H1 (cell line): ENCODE data around the gene HIC1. TPM values are rescaled to one million over a fixed set of nuclear protein-coding genes. Genes with fewer than 3 reads are reported as not detected.
A peak's percentile ranks its signal among the peaks of the same experiment; 100 is the strongest.

ENCODE experiments used
- CTCF ChIA-PET: fragments of 300-600 bp; sonication (Branson Sonifier 250); formaldehyde crosslinking; loops from one replicate; lab custom pipeline; 2021; ENCODE audit not compliant: partially characterized antibody; lab: Charles Lee
- POLR2A ChIA-PET: fragments of 300-600 bp; sonication (Branson Sonifier 250); formaldehyde crosslinking; loops from one replicate; lab custom pipeline; 2021; ENCODE audit warnings: inconsistent platforms; ENCODE audit not compliant: partially characterized antibody; lab: Charles Lee
- DNase-seq, 2 experiments: peaks; one replicate each; pipeline versions ENCODE4 v3.0.0 to v3.0.0-alpha.2; 2010 to 2022; ENCODE audit warnings: low spot score in 2 of 2, low read depth in 1 of 2, mixed read lengths in 1 of 2
- FAIRE-seq: peaks from 2 replicates; lab custom pipeline; 2011; peaks lifted over from hg19 to GRCh38; lab: Jason Lieb, UNC
- H2AFZ ChIP-seq: 2 replicates; pipeline ENCODE4 v1.8.1; 2012; ENCODE audit warnings: low read length, inconsistent platforms
- H2AK5ac ChIP-seq: 2 replicates; pipeline ENCODE4 v1.6.1; 2013; ENCODE audit warnings: low read depth, low read length
- H2BK120ac ChIP-seq: replicated peaks from 2 replicates; pipeline ENCODE3; 2013; ENCODE audit warnings: low read depth, low read length, inconsistent platforms
- H2BK12ac ChIP-seq: 2 replicates; pipeline ENCODE4 v1.6.1; 2013; ENCODE audit warnings: low read depth, low read length
- H2BK15ac ChIP-seq: 2 replicates; pipeline ENCODE4 v1.6.1; 2013; ENCODE audit warnings: low read length
- H2BK20ac ChIP-seq: 2 replicates; pipeline ENCODE4 v1.6.1; 2013; ENCODE audit warnings: low read length
- H2BK5ac ChIP-seq: 2 replicates; pipeline ENCODE4 v1.6.1; 2013; ENCODE audit warnings: low read depth, low read length
- H3K14ac ChIP-seq: 2 replicates; pipeline ENCODE4 v1.6.1; 2013; ENCODE audit warnings: inconsistent platforms; ENCODE audit not compliant: insufficient read length
- H3K18ac ChIP-seq: 2 replicates; pipeline ENCODE4 v1.6.1; 2013; ENCODE audit warnings: low read length; ENCODE audit errors: extremely low read depth
- H3K23ac ChIP-seq: 2 replicates; pipeline ENCODE4 v1.6.1; 2013; ENCODE audit warnings: inconsistent platforms; ENCODE audit not compliant: insufficient read length
- H3K23me2 ChIP-seq: 2 replicates; pipeline ENCODE4 v1.6.1; 2013; ENCODE audit warnings: low read depth, low read length
- H3K27ac ChIP-seq: 2 replicates; pipeline ENCODE4 v1.6.1; 2011; ENCODE audit warnings: low read depth, low read length, inconsistent platforms
- H3K27me3 ChIP-seq, 4 experiments: replicated peaks in 1 of 4; 1 replicate in 1 of 4; 2 replicates in 3 of 4; pipeline versions ENCODE4 v1.6.1 to v1.8.1; 2011 to 2013; ENCODE audit warnings: low read length in 3 of 4, mild to moderate bottlenecking in 3 of 4, inconsistent platforms in 2 of 4, mixed read lengths in 2 of 4, moderate library complexity in 1 of 4; ENCODE audit not compliant: control insufficient read depth in 3 of 4, insufficient read depth in 3 of 4; ENCODE audit errors: extremely low read depth in 1 of 4
- H3K36me3 ChIP-seq, 4 experiments: 2 replicates each; pipeline versions ENCODE4 v1.6.1 to v1.8.1; 2011 to 2013; ENCODE audit warnings: mild to moderate bottlenecking in 4 of 4, low read length in 3 of 4, moderate library complexity in 2 of 4, control low read depth in 1 of 4, inconsistent platforms in 1 of 4; ENCODE audit not compliant: insufficient read depth in 4 of 4, control insufficient read depth in 2 of 4
- H3K4ac ChIP-seq: replicated peaks from 2 replicates; pipeline ENCODE3; 2013; ENCODE audit warnings: low read length, low read depth, mixed read lengths, inconsistent platforms; ENCODE audit not compliant: insufficient read length
- H3K4me1 ChIP-seq, 4 experiments: replicated peaks in 1 of 4; 1 replicate in 1 of 4; 2 replicates in 3 of 4; pipeline versions ENCODE4 v1.6.1 to v1.8.1; 2011 to 2013; ENCODE audit warnings: low read length in 3 of 4, inconsistent platforms in 2 of 4, mixed read lengths in 1 of 4; ENCODE audit not compliant: insufficient read depth in 4 of 4, control insufficient read depth in 3 of 4
- H3K4me2 ChIP-seq, 2 experiments: 2 replicates each; pipeline versions ENCODE4 v1.6.1 to v1.8.1; 2011 to 2013; ENCODE audit warnings: low read depth in 2 of 2, low read length in 2 of 2, control low read depth in 1 of 2, inconsistent platforms in 1 of 2, mild to moderate bottlenecking in 1 of 2; ENCODE audit not compliant: insufficient read depth in 1 of 2
- H3K4me3 ChIP-seq, 4 experiments: fragments of 200-600, 300-600 bp in 1 of 4; sonication (generic), shearing (Covaris generic), sonication (Bioruptor Twin) in 1 of 4; 2 replicates each; pipeline versions ENCODE4 v1.5.1 to v1.8.1; 2011 to 2016; ENCODE audit warnings: low read length in 4 of 4, low read depth in 3 of 4, control low read depth in 2 of 4, inconsistent platforms in 2 of 4, mild to moderate bottlenecking in 2 of 4, mixed read lengths in 1 of 4, moderate library complexity in 1 of 4; ENCODE audit not compliant: insufficient read depth in 2 of 4; ENCODE audit errors: extremely low read depth in 1 of 4
- H3K56ac ChIP-seq: replicated peaks from 2 replicates; pipeline ENCODE3; 2013; ENCODE audit warnings: low read depth, mild to moderate bottlenecking, mixed read lengths, low read length, inconsistent platforms; ENCODE audit not compliant: insufficient read length
- H3K79me1 ChIP-seq: 2 replicates; pipeline ENCODE4 v1.6.1; 2013; ENCODE audit warnings: low read depth, low read length, control low read depth
- H3K79me2 ChIP-seq, 2 experiments: 2 replicates each; pipeline versions ENCODE4 v1.6.1 to v1.8.1; 2012 to 2013; ENCODE audit warnings: low read length in 2 of 2, mild to moderate bottlenecking in 2 of 2, inconsistent platforms in 1 of 2; ENCODE audit not compliant: insufficient read depth in 2 of 2, control insufficient read depth in 1 of 2
- H3K9ac ChIP-seq, 4 experiments: replicated peaks in 1 of 4; 1 replicate in 1 of 4; 2 replicates in 3 of 4; pipeline versions ENCODE4 v1.6.1 to v1.8.1; 2011 to 2013; ENCODE audit warnings: low read depth in 3 of 4, low read length in 3 of 4, control low read depth in 2 of 4, mild to moderate bottlenecking in 2 of 4, moderate library complexity in 2 of 4, inconsistent platforms in 1 of 4; ENCODE audit errors: extremely low read depth in 1 of 4
- H3K9me3 ChIP-seq, 2 experiments: 2 replicates each; pipeline versions ENCODE4 v1.6.1 to v1.8.1; 2012 to 2013; ENCODE audit warnings: mild to moderate bottlenecking in 2 of 2, moderate library complexity in 2 of 2, control low read depth in 1 of 2, inconsistent platforms in 1 of 2, low read depth in 1 of 2, low read length in 1 of 2, mixed read lengths in 1 of 2; ENCODE audit not compliant: insufficient read depth in 2 of 2
- H4K20me1 ChIP-seq, 2 experiments: replicated peaks in 1 of 2; 2 replicates each; pipeline versions ENCODE3 to v1.8.1; 2011 to 2013; ENCODE audit warnings: inconsistent platforms in 2 of 2, low read length in 2 of 2, mild to moderate bottlenecking in 1 of 2; ENCODE audit not compliant: insufficient read depth in 2 of 2, control insufficient read depth in 1 of 2
- H4K5ac ChIP-seq: 2 replicates; pipeline ENCODE4 v1.6.1; 2013; ENCODE audit warnings: low read length, low read depth, mixed read lengths, inconsistent platforms; ENCODE audit not compliant: insufficient read length
- H4K8ac ChIP-seq: 2 replicates; pipeline ENCODE4 v1.8.0; 2013; ENCODE audit warnings: mild to moderate bottlenecking, moderate library complexity, low read length, inconsistent platforms; ENCODE audit not compliant: insufficient read depth; ENCODE audit errors: extremely low read depth
- H4K91ac ChIP-seq: replicated peaks from 2 replicates; pipeline ENCODE3; 2013; ENCODE audit warnings: low read length, mixed read lengths, inconsistent platforms; ENCODE audit not compliant: insufficient read length
- PHF8 ChIP-seq: fragments of 200-600 bp; sonication (generic); conservative IDR thresholded peaks from 2 replicates; pipeline ENCODE4 v1.7.1; 2012; ENCODE audit warnings: low read depth, mild to moderate bottlenecking, inconsistent platforms, low read length, moderate library complexity
- TAF1 ChIP-seq: IDR thresholded peaks from 2 replicates; pipeline ENCODE4 v1.6.1; 2011; ENCODE audit warnings: mild to moderate bottlenecking, low read depth, low read length
- USF2 ChIP-seq: IDR thresholded peaks from 2 replicates; pipeline ENCODE4 v1.6.1; 2011; ENCODE audit warnings: low read length, improper control_type of control experiment
- WGBS, 2 experiments: shearing (Covaris generic) in 1 of 2; methylation state at CpG; one replicate each; pipeline versions ENCODE4 v1.1.6 to v1.1.7; 2013 to 2015; ENCODE audit warnings: low lambda C conversion rate in 2 of 2, mixed read lengths in 2 of 2, inconsistent platforms in 1 of 2, low coverage in 1 of 2, missing lambda C conversion rate in 1 of 2; ENCODE audit not compliant: insufficient replicate concordance in 2 of 2, insufficient coverage in 1 of 2, insufficient read length in 1 of 2; ENCODE audit errors: extremely low coverage in 1 of 2, missing lambda C conversion rate in 1 of 2; 5-methylcytosine and 5-hydroxymethylcytosine counted together
- polyA plus RNA-seq, 7 experiments: library from polyadenylated mRNA; depleted of rRNA in 3 of 7; stranded (reverse) in 5 of 7; unstranded in 2 of 7; fragments of >200 nt in 5 of 7; fragments of 200-250 nt in 2 of 7; gene quantifications; 1 replicate in 5 of 7; 2 replicates in 1 of 7; 4 replicates in 1 of 7; pipeline versions ENCODE4 v1.2.1 to v1.2.3, GENCODE V29; 2011 to 2013; ENCODE audit warnings: missing spikeins in 2 of 7, mixed read lengths in 2 of 7
- total RNA-seq: library from RNA; stranded (reverse); fragmentation: NEBNext Ultra II Directional; extraction: Animal tissue kit (Norgen Biotek cat#: 25700); gene quantifications from 2 replicates; pipeline ENCODE4 v1.2.1, GENCODE V29; 2021

Gene HIC1
- total and polyA plus RNA-seq, 2 of the 8 experiments (the other 6 are each of a cell fraction or from before 2014, with no cell fraction given): 0.06 to 0.09 TPM

DNA sequence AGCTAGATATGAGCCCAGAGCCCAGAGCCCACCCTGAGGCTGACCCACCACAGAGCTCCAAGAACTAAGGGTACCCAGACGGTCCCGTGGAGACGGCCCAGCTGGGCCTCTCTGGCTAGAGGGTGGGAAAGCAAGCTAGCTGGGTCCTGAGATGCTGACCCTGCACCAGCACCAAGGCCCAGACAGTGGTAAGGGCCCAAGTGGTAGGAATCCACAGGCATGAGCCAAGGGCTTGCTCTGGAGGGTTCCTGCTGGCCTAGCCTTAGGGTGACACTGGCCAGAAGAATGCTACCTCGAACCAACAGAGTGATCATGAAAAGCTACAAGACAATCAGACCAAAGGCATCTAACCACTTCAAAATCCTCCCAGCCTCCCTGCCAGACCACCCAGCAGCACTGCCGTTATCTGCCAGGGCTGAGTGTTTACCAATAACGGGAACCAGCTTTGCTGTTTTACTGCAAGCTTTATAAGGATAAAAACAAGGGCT is 13.2 kb downstream of the HIC1 start:
- ChIA-PET POLR2A (interaction anchor here (1.4 to 1.9 kb wide), 2 partner anchors 9 to 177 kb away, joined by 4 read pairs; no protein-coding TSS in a partner anchor), CTCF (interaction anchor here (1.0 to 11.7 kb wide), 14 partner anchors 11 to 220 kb away, joined by 3 to 122 read pairs (median 4); partner anchors contain the start of gene HIC1)
- H3K9ac ChIP-seq: no peak overlapping the region
- no peak overlapping the region for H3K4ac ChIP-seq
- no peak overlapping the region for H2BK12ac ChIP-seq
- H3K23ac ChIP-seq: no peak overlapping the region
- H3K23me2 ChIP-seq: no peaks in the 10 kb centered on the region
- no peak overlapping the region for H2BK15ac ChIP-seq
- no peaks in the 10 kb centered on the region for H3K27me3 ChIP-seq
- no peak overlapping the region for H3K14ac ChIP-seq
- H3K56ac ChIP-seq: no peak overlapping the region
- H3K9me3 ChIP-seq: no peaks in the 10 kb centered on the region
- H4K5ac ChIP-seq: no peak overlapping the region
- peak overlapping the region; percentile 71 for H4K8ac ChIP-seq
- no peak for FAIRE-seq
- H3K27ac ChIP-seq: no peak overlapping the region
- H3K4me3 ChIP-seq: no peak overlapping the region
- no peak overlapping the region for H4K91ac ChIP-seq
- no peak overlapping the region for H2AFZ ChIP-seq
- 87% methylated on average over 3 of the region's 6 CpGs; no CpG with 5 or more reads in 1 of the 2 experiments for WGBS, 2 experiments
- H2BK20ac ChIP-seq: no peak overlapping the region
- H3K79me1 ChIP-seq: no peaks in the 10 kb centered on the region
- H4K20me1 ChIP-seq: peaks cover 5 to 9% of the 10 kb centered on the region in 2 experiments
- H2BK5ac ChIP-seq: no peak overlapping the region
- H3K18ac ChIP-seq: no peak overlapping the region
- no peak overlapping the region for H2BK120ac ChIP-seq
- H2AK5ac ChIP-seq: no peak overlapping the region
- H3K4me2 ChIP-seq: no peak overlapping the region
- no peaks in the 10 kb centered on the region for H3K79me2 ChIP-seq
- DNase-seq: no peak
- peaks cover 0 to 4% (median 0%) of the 10 kb centered on the region in 4 experiments; a peak in 1 of 8 replicates for H3K36me3 ChIP-seq
- peaks cover 0 to 14% (median 7%) of the 10 kb centered on the region in 4 experiments; a peak in 6 of 7 replicates for H3K4me1 ChIP-seq
- TF ChIP-seq PHF8: no peak
- TF ChIP-seq TAF1: no peak
- TF ChIP-seq USF2: no peak
